Measurements from ENCODE around the gene HOMER2.
A peak's percentile ranks its signal among the peaks of the same experiment; 100 is the strongest.
"Not testable (repeated sequence)": the region's sequence is repeated elsewhere in the genome, so short reads cannot be mapped to it uniquely, and the experiment has no call there.

The HOMER2 gene

GRCh38 chr15:82963471-82964341, 11.2 kb upstream of the HOMER2 start:
- DNase-seq = peak; percentile 55

- DNase-seq = no peak
These were observed 8.2 kb upstream of the HOMER2 start for GRCh38 chr15:82960766-82961165.

GRCh38 chr15:82959423-82959822, 6.9 kb upstream of the HOMER2 start:
- no peak for DNase-seq

- DNase-seq = no peak
These were observed 6.1 kb upstream of the HOMER2 start for GRCh38 chr15:82958638-82959037.

- DNase-seq = peak; percentile 33
These were observed 905 bp downstream of the HOMER2 start for GRCh38 chr15:82951472-82952157.

GRCh38 chr15:82950746-82951370, 1.7 kb downstream of the HOMER2 start:
- no peak for DNase-seq

GRCh38 chr15:82950295-82950694, 2.2 kb downstream of the HOMER2 start:
- no peak for DNase-seq

- no peak for DNase-seq
These were observed 6.3 kb downstream of the HOMER2 start for GRCh38 chr15:82946155-82946701.

- DNase-seq = no peak
These were observed 7.2 kb downstream of the HOMER2 start for GRCh38 chr15:82945326-82945725.

GRCh38 chr15:82944821-82945220, 7.7 kb downstream of the HOMER2 start:
- DNase-seq = peak; percentile 64

GRCh38 chr15:82944056-82944455, 8.5 kb downstream of the HOMER2 start:
- DNase-seq = no peak

GRCh38 chr15:82943176-82943575, 9.3 kb downstream of the HOMER2 start:
- DNase-seq = no peak

- DNase-seq = peak; percentile 56
These were observed 9.8 kb downstream of the HOMER2 start for GRCh38 chr15:82942691-82943090.

- not testable (repeated sequence) for DNase-seq
These were observed 12.8 kb downstream of the HOMER2 start for GRCh38 chr15:82939678-82940077.

GRCh38 chr15:82937712-82938058, 14.8 kb downstream of the HOMER2 start:
- no peak for DNase-seq

GRCh38 chr15:82936966-82937711, 15.4 kb downstream of the HOMER2 start:
- DNase-seq = peak; percentile 71

- no peak for DNase-seq
These were observed 17.1 kb downstream of the HOMER2 start for GRCh38 chr15:82935382-82935781.

- DNase-seq = no peak
These were observed 18.2 kb downstream of the HOMER2 start for GRCh38 chr15:82934100-82934880.

GRCh38 chr15:82933576-82933975, 18.9 kb downstream of the HOMER2 start:
- DNase-seq = no peak

- DNase-seq = no peak
These were observed 21.3 kb downstream of the HOMER2 start for GRCh38 chr15:82931221-82931620.

- no peak for DNase-seq
These were observed 22.1 kb downstream of the HOMER2 start for GRCh38 chr15:82930461-82930860.

GRCh38 chr15:82928711-82929110, 23.8 kb downstream of the HOMER2 start:
- peak; percentile 11 for DNase-seq
